Activated effector memory CD4-positive, alpha-beta T cell treated with Interleukin-2 at 50 U/mL for 16 hours (primary cell): ENCODE measurements around the gene LANCL3.

ENCODE experiments used
- DNase-seq: peaks from one replicate; pipeline ENCODE4 v3.0.0-alpha.2; 2020

Gene LANCL3

DNA sequence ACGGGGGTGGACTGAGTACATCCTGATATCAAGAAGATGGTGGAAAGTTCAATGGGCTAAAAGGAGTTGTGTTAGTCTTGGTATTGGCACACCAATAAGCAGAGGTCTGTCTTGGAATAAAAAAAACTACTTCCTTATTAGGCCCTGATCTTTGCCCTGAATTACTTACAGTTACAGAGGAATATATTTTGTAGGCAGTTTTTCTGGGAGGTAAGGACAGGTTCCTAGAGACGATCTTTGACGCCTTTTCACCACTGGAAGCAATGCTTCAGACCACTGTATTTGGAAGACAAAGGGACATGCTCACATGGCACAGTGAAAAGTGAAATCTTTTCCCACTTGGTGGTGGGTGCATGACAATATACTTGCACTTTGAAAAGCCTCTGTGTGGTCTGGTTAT is 113.5 kb downstream of the LANCL3 start:
- no peak for DNase-seq

- no peak for DNase-seq
These were observed 114.2 kb downstream of the LANCL3 start, which contains the start of gene XK for GRCh38 chrX:37685381-37686359. Gene XK (plus strand): TSS chrX:37685791. CDS start chrX:37685962, 171 bp downstream.

DNA sequence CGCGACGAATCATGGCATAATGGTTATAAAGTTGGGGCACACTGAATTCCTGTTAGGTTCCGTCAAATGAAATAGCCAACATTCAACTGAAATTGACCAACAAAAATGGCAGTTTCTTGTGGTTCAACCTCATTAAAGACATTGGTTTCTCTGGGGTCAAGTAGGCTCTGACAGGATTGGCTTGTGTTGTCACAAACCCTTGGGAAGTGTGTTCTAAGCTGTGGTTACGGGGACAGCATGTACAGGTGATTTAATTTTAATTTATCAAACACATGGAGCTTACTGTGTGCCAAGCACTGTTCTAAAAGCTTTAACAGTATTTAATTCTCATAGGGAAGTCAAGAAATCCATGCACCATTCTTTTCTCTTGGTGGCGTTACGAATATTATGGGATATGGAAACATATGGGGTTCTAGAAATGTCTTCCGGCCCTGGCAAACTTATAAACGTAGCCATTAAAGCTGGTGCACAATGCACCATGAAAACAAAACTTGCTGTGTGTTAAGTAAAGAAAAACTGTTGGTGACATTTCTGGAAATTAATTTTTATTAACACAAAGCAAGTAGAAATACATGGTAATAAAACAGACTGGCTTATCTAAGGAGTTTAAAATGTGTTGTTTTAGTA is 115.0 kb downstream of the LANCL3 start:
- no peak for DNase-seq

- DNase-seq = no peak
These were observed 115.5 kb downstream of the LANCL3 start for GRCh38 chrX:37686996-37687395.

DNA sequence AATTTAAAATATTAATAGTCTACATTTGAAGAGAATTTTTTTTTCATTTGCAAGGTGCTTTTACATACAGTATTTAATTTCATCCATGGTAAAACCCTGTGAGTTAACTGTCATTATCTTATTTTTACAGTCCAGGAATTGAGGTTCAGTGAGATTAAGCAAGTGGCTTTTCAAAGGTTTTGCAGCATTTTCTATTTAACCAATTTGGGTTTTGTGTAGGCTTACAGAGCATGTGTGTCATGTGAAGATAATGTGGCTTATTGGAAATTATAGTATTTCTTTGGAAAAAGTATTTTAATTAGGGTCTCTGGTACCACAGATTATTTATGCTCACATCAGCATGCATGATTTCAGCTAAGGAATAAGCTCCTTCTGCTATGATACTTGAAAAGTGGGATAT is 118.7 kb downstream of the LANCL3 start:
- DNase-seq = no peak

- DNase-seq = no peak
These were observed 121.5 kb downstream of the LANCL3 start for GRCh38 chrX:37692918-37693317.

GRCh38 chrX:37697169-37697760 is 125.8 kb downstream of the LANCL3 start:
- DNase-seq = no peak

GRCh38 chrX:37701588-37701987 is 130.1 kb downstream of the LANCL3 start:
- DNase-seq = no peak

DNA sequence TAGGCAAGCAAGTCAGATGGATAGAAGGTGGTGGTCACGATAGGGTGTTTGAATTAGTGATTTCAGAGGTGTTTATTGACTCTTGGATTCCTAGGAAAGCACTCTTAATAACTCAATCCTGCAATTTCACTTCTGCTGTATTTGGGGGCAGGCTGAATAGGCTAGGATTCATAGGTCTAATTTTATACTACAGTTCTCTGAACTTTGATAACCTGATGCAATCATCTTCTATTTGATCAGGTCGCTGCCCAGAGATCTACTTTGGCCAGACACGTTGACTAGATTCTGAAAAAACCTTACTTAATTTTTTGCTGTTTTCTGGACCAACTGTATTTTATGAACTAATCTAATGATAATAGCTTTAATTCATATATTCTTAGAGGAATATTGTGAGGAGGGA is 140.5 kb downstream of the LANCL3 start:
- DNase-seq = no peak

DNA sequence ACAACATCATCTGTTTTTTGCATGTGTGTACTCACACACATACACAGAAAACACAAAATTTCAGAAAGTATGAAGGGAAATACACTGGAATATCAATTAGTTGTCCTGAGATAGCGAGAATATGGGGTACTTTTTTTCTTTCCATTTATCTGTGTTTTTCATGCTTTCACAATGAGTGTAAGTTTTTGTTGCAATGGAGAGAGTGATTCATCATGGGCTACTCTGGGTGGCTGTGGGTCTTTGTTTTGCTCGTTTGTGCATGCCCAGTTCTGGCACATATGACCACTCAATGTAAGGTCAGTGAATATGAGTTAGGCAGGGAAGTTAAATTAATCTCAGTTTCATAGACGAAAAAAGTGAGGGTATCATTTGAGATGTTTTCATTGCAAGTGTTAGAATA is 141.0 kb downstream of the LANCL3 start:
- DNase-seq = no peak

DNA sequence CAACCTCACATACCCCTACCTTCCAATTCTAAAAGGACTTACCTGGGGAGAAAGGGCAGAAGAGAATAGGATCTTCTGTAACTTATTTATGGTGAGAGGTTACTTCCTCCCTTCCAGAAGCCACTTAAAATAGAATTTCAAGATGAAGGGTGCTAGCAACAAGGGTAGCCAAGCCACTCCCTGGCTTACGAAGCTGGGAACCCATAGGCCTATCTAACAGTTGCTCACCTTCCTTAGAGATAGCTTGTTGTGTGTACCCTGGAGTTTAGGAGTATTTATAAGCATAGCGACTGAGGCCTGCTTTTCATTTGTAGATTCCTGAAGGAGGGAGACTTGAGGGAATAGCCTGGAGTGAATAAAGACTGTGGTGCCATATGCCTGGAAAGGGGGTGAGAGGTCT is 143.0 kb downstream of the LANCL3 start:
- no peak for DNase-seq

GRCh38 chrX:37716602-37717001 is 145.1 kb downstream of the LANCL3 start:
- no peak for DNase-seq

- DNase-seq = no peak
These were observed 146.2 kb downstream of the LANCL3 start for GRCh38 chrX:37717708-37718107.

GRCh38 chrX:37722595-37722994 is 151.1 kb downstream of the LANCL3 start:
- no peak for DNase-seq

GRCh38 chrX:37726346-37726745 is 154.9 kb downstream of the LANCL3 start:
- DNase-seq = no peak
